GOT3 (cell line): ENCODE results near the gene BTNL9.
"Not testable (repeated sequence)": the region's sequence is repeated elsewhere in the genome, so short reads cannot be mapped to it uniquely, and the experiment has no call there.

Experiments
- DNase-seq: peaks from one replicate; lab custom pipeline; 2025; ENCODE audit warnings: mixed read lengths; lab: John Stamatoyannopoulos, UW

BTNL9 gene

GRCh38 chr5:181061645-181062044 lies 21.6 kb downstream of the BTNL9 start:
- no peak for DNase-seq

- no peak for DNase-seq
Observed at GRCh38 chr5:181062631-181063030, 22.6 kb downstream of the BTNL9 start.

GRCh38 chr5:181063514-181063913 lies 23.4 kb downstream of the BTNL9 start:
- no peak for DNase-seq

GRCh38 chr5:181064987-181065386 lies 24.9 kb downstream of the BTNL9 start:
- no peak for DNase-seq

- DNase-seq = no peak
Observed at GRCh38 chr5:181069767-181070491, 29.9 kb downstream of the BTNL9 start.

GRCh38 chr5:181070523-181070922 lies 30.5 kb downstream of the BTNL9 start:
- DNase-seq = no peak

GRCh38 chr5:181071257-181071656 lies 31.2 kb downstream of the BTNL9 start:
- no peak for DNase-seq

- DNase-seq = no peak
Observed at GRCh38 chr5:181076920-181077319, 36.9 kb downstream of the BTNL9 start.

- no peak for DNase-seq
Observed at GRCh38 chr5:181081989-181082388, 41.9 kb downstream of the BTNL9 start.

- no peak for DNase-seq
Observed at GRCh38 chr5:181084621-181085195, 44.6 kb downstream of the BTNL9 start.

GRCh38 chr5:181086026-181086883 lies 46.2 kb downstream of the BTNL9 start:
- DNase-seq = no peak

- DNase-seq = no peak
Observed at GRCh38 chr5:181086884-181087205, 46.8 kb downstream of the BTNL9 start.

- no peak for DNase-seq
Observed at GRCh38 chr5:181087309-181087708, 47.2 kb downstream of the BTNL9 start.

GRCh38 chr5:181088289-181088688 lies 48.2 kb downstream of the BTNL9 start:
- DNase-seq = no peak

- no peak for DNase-seq
Observed at GRCh38 chr5:181092428-181092827, 52.4 kb downstream of the BTNL9 start.

GRCh38 chr5:181095162-181095561 lies 55.1 kb downstream of the BTNL9 start:
- DNase-seq = not testable (repeated sequence)

- not testable (repeated sequence) for DNase-seq
Observed at GRCh38 chr5:181096721-181097382, 56.8 kb downstream of the BTNL9 start.

- not testable (repeated sequence) for DNase-seq
Observed at GRCh38 chr5:181097383-181097753, 57.3 kb downstream of the BTNL9 start.

- not testable (repeated sequence) for DNase-seq
Observed at GRCh38 chr5:181097759-181098491, 57.9 kb downstream of the BTNL9 start.

GRCh38 chr5:181098762-181099601 lies 58.9 kb downstream of the BTNL9 start:
- DNase-seq = no peak

- no peak for DNase-seq
Observed at GRCh38 chr5:181099602-181100086, 59.6 kb downstream of the BTNL9 start.
